GM03348 (cell line): ENCODE measurements around the gene PEF1.
"Not testable (repeated sequence)": the region's sequence is repeated elsewhere in the genome, so short reads cannot be mapped to it uniquely, and the experiment has no call there.

Source experiments
- DNase-seq: peaks from one replicate; pipeline ENCODE4 v3.0.0; 2012; ENCODE audit warnings: low spot score

The PEF1 gene

GRCh38 chr1:31609514-31610118, 35.1 kb downstream of the PEF1 start:
- no peak for DNase-seq

DNA sequence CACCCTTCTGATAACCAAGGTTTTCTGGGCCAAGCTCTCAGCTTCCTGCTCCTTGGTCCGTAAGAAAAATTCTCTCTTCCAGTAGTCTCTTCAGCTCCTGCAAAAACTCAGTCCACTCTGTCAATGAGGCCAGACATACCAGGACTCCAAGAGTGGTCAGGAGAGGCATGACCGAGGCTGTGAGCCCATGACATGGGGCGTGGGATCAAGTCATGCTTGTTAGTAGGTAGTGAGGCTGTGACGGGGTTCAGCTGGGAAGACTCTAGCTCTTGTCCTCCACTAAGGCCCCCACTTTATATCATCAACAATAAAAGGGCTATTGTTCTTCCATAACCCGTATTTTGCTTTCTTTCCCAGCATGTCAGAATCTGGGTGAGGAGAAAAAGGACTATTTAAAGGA, 37.3 kb downstream of the PEF1 start:
- DNase-seq = no peak

DNA sequence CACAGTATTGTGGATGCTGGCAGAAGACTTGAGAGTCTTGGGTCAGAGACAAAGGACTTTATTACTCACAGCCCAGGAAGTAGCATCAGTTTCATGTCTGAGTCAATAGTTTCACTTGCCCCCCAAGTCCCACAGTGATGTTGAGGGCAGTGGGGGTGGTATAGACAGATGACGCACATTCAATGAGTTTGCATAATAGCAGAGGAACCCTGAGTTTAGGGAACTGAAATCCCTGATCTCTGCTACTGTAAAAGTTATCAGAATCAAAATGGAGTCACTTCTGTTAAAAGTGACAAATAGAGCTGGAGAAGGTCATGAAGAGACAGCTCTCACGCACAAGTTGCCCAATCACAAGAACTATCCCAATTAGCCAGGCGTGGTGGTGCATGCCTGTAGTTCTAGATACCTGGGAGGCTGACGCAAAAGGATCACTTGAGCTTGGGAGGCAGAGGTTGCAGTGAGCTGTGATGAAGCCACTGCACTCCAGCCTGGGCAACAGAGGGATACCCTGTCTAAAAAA, 38.7 kb downstream of the PEF1 start:
- no peak for DNase-seq

- DNase-seq = no peak
Observed at GRCh38 chr1:31602081-31602480, 42.6 kb downstream of the PEF1 start.

DNA sequence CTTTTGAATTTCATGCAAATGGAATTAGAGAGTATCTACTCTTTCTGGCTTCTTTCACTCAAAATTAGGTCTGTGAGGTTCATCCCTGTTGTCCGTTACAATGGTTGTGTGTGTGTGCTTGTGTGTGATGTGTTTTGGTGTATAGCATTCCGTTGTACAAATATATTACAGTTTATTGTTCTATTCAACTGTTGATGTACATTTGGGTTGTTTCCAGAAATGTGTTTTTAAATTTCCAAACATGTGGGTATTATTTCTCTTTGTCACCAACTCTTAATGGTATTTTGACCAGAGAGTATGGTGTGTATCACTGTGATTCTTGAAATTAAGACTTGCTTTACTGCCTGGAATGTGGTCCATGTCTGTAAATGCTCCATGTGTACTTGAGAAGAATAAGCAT, 44.0 kb downstream of the PEF1 start:
- DNase-seq = no peak

DNA sequence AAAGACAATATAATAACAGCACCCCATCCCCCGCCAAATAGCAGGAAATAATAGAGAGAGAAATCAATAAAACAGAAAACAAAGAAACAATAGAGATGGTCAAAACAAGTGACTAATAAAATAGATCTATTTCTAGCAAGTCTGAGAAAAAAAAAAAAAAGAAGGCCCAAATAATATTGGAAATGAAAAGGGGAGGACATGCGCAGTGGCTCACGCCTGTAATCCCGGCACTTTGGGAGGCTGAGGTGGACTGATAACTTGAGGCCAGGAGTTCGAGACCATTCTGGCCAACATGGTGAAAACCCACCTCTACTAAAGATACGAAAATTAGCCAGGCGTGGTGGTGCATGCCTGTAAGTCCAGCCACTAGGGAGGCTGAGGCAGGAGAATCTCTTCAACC, 45.7 kb downstream of the PEF1 start:
- no peak for DNase-seq

GRCh38 chr1:31596737-31597097, 48.0 kb downstream of the PEF1 start:
- DNase-seq = no peak

GRCh38 chr1:31595836-31596736, 48.6 kb downstream of the PEF1 start:
- DNase-seq = no peak

DNA sequence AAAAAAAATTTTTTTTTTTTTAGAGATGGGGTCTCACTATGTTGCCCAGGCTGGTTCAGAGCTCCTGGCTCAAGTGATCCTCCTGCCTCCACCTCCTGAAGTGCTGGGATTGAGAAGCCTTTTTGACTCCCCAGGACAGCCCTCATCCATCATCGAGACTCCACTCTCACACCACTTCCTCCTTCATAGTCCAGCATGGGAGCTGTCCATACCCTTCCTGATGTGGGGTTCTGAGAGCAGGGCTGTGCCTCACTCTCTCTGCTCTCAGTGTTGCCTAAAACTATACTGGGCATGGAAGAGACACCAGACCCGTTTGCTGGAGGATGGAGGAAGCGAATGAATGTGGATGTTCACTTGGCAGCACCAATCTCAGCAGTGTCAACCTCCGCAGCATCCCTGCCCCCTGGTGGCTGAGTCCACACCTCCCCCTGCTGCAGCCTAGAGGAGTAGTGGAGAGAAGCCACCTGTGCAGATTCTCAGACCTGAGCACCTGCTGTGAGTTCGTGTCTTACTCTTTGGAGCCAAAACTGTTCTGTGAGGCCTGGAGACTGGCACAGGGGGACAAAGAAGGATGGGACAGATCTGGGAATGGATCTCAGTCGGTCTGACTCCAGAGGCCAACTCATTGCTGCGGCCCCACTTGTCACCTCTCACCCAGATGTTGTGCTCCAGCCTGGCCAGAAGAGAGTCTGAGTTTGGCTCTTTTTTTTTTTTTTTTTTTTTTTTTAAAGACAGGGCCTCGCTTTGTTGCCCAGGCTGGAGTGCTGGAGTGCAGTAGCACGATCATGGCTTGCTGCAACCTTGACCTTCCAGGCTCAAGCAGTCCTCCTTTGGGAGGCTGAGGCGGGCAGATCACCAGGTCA, 50.7 kb downstream of the PEF1 start:
- peak; percentile 89 for DNase-seq

DNA sequence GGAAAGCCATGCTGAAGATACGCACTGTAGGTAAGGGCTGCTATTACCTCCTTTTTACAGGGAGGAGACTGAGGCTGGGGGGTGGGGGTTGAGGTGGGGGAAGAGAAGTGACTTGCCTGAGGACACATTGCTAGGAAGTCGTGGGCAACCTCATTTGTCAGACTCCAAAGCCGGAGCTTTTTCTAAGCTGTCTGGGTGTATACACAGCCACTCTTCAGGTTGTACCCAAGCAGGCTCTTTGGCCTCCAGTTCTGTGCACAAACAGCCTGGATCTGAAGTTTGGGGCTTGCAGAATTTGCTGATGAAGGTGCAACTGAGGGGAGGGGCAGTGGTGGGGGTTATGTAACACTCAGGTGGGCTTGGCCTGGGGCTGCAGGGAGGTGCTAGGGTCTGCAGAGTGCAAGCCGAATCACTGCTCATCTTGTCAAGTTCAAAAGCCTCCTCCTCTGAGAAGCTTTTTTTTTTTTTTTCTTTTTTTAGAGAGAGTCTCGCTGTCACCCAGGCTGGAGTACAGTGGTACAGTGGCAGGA, 51.5 kb downstream of the PEF1 start:
- no peak for DNase-seq

DNA sequence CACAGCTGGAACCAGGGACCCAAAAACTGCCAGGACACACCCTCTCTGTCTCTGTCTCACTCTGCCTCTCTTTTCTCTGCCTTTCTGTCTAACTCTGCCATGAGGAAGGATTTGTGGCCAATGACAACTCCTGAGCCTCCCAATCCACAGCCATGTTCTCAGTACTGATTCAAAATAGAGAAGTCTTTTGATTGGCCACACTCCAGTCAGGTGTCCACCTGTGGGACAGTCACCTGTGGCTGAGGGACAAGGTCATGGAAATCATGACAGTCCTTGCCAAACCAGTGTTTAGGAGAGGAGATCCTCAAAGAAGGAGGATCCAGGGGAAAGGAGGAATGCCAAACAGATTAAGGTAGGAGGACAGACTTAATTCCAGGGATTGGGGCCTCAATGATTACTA, 52.5 kb downstream of the PEF1 start:
- DNase-seq = no peak

DNA sequence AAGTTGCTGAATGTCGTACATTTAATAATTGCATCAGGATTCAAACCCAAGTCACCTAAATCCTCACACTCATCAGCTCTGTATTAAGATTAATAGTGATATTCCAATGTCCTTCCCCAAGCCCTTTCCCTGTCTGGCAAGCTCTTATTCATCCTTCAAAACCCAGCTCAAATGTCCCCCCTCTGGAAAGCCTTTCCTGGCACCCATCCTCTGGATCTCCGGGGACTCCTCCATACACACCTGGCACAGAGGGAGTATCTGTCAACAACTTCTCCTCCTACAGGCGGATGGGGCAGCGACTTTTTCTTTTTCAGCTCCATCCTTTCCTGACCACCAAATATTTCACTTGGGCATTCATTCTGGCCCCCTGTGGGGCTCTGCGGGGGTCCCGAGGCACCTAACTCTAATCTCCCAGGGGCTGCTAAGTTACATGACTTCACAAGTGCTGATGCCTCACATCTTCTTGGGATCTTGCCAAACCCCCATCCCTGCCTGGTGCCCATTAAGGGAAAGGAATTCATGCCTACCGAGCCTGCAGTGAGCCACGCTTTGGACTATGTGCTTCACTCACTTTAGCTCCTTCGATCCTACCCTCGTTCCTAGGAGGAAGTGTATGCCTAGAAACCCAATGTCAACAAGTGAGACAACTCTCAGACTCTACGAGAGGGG, 53.1 kb downstream of the PEF1 start:
- no peak for DNase-seq

- peak; percentile 79 for DNase-seq
Observed at GRCh38 chr1:31588751-31589515, 55.7 kb downstream of the PEF1 start.

DNA sequence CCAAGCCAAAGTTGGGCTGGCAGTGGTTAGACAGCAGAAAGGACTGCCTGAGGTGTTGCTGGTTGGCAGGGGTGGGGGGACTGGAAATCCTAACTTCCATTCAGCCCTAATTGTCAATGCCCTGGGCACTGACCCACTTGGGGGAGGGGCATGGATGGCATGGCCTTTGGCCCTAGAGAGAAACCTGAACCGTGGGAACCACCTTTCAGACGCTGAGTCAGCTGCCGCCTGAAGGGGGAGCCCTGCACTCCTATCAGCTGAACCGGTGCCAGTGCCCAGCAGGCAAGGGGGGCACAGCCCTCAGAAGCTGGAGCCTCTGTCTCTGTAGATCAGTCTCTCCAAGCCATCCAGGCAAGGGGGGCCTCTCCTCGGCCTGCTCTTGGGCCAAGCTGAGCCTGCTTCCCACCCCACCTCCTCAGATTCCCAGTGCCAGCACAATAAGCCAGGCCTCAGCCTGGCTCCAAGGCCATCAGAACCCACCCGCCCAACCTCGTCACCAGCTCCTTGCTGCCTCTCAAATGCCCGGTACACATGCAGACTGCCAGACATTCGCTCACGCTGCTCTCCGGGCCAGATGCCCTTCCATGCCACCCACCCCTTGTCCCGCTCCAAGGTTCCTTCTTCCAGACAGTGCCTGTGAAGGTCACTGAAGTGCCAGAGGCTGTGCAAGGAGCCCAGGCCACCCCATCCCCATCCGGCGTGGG, 56.8 kb downstream of the PEF1 start:
- peak; percentile 71 for DNase-seq

- DNase-seq = not testable (repeated sequence)
Observed at GRCh38 chr1:31587328-31587699, 57.4 kb downstream of the PEF1 start.

DNA sequence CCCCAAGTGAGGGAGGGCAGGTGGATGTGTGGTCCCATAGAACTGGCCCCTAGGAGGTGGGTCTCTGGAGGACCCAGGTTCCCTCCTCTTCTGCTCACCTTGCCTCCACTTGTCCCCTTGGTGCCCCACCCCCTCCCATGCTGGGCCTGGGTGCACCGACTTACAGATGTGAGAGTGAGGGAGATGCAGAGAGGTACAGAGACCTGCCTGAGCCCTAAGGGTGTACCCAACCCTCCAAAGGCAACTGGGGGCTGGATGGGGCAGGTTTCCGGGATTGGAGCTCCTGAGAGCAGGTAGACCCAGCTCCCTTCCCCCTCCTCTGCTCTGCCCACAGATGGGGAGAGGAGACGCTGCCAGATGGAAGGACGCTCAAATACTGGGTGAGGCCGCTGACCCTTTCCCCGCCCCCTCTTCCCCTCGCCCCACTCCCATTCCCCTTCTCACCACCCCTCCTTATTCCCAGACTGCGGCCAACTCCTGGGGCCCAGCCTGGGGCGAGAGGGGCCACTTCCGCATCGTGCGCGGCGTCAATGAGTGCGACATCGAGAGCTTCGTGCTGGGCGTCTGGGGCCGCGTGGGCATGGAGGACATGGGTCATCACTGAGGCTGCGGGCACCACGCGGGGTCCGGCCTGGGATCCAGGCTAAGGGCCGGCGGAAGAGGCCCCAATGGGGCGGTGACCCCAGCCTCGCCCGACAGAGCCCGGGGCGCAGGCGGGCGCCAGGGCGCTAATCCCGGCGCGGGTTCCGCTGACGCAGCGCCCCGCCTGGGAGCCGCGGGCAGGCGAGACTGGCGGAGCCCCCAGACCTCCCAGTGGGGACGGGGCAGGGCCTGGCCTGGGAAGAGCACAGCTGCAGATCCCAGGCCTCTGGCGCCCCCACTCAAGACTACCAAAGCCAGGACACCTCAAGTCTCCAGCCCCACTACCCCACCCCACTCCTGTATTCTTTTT, 58.0 kb downstream of the PEF1 start:
- no peak for DNase-seq

- no peak for DNase-seq
Observed at GRCh38 chr1:31585736-31586365, 58.8 kb downstream of the PEF1 start.

GRCh38 chr1:31584869-31585735, 59.6 kb downstream of the PEF1 start:
- DNase-seq = no peak
